SK-N-MC (cell line): ENCODE measurements around the gene IFTAP.

Experiments used
- DNase-seq: peaks from one replicate; pipeline ENCODE4 v3.0.0-alpha.2; 2011; ENCODE audit warnings: low read depth, low spot score
- H3K27ac ChIP-seq: fragments of 200-600 bp; sonication (generic); 2 replicates; pipeline ENCODE4 v1.5.1; 2016; ENCODE audit warnings: mixed run types
- H3K36me3 ChIP-seq: fragments of 200-600 bp; sonication (generic); 2 replicates; pipeline ENCODE4 v1.6.1; 2017; ENCODE audit warnings: antibody characterized with exemption, low read length, mixed read lengths; ENCODE audit not compliant: insufficient read depth
- H3K4me3 ChIP-seq: fragments of 200-600 bp; sonication (generic); 2 replicates; pipeline ENCODE4 v1.5.1; 2016
- H3K9ac ChIP-seq: fragments of 200-600 bp; sonication (generic); 2 replicates; pipeline ENCODE4 v1.8.0; 2017; ENCODE audit warnings: mixed run types, mixed read lengths; ENCODE audit not compliant: insufficient read length
- H3K9me3 ChIP-seq: fragments of 200-600 bp; sonication (generic); 2 replicates; pipeline ENCODE4 v1.6.1; 2017; ENCODE audit warnings: low read depth, mild to moderate bottlenecking, antibody characterized with exemption, low read length, moderate library complexity, mixed read lengths
- EZH2 ChIP-seq: fragments of 200-600 bp; sonication (generic); IDR thresholded peaks from one replicate; pipeline ENCODE4 v1.6.1; 2017; ENCODE audit warnings: antibody characterized with exemption
- FOXP2 ChIP-seq: optimal IDR thresholded peaks from 2 replicates; pipeline ENCODE3; 2011; ENCODE audit warnings: mild to moderate bottlenecking, moderate library complexity; ENCODE audit not compliant: insufficient read depth; ENCODE audit errors: extremely low read length, control extremely low read depth
- POLR2AphosphoS5 ChIP-seq: IDR thresholded peaks from 2 replicates; pipeline ENCODE4 v1.6.1; 2012; ENCODE audit warnings: mild to moderate bottlenecking, low read depth, low read length, borderline replicate concordance

Gene IFTAP

DNA sequence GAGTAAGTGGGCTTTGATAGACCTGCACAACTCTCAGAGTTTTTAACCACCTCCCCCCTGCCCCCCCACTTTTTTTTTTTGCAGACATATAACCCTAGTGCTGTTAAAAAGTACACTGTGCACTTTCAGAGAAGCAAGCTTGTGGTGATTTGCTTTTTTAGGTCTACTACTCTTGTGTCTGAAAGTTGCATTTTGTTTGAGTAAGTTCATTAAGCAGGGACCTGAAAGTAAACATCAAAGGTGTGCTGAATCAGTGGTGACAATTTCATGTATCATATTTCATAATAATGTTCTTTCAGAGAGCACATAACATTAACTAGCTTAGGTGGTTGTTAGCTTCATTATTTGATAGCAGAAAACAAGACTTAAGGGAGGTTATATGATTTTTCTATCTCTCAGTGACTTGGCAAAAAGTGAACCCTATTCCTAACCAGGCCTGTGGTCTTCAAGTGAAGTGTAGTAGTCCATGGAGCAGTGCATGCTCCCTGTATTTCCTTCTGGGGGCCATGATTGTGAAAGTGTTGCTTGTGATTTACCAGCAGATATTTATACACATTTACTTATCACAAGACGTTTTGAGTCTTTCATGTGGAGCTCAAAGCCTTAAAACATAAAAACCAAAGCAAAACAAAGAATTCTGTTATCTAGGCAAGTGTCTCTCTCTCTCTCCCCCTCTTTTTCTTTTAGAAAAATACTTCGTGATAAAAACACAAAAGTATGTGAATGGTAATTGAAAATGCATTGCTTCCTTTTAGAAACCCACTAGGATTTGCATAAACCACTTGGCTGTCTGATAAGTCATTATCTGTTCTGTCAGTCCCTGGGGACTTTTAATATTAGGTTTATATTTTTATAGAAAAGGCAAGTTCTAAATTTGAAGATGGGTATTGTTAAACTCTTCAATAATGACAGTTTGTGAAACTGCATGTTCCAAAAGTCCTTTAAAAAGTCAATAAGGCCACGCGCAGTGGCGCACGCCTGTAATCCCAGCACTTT, 11.2 kb downstream of the IFTAP start:
- DNase-seq: no peak
- Histone ChIP-seq H3K9me3 (no peaks in the 10 kb centered on the region), H3K27ac (no peak overlapping the region), H3K4me3 (no peak overlapping the region), H3K36me3 (no peaks in the 10 kb centered on the region), H3K9ac (no peak overlapping the region)
- TF ChIP-seq FOXP2: no peak
- TF ChIP-seq POLR2AphosphoS5: no peak
- TF ChIP-seq EZH2: no peak

DNA sequence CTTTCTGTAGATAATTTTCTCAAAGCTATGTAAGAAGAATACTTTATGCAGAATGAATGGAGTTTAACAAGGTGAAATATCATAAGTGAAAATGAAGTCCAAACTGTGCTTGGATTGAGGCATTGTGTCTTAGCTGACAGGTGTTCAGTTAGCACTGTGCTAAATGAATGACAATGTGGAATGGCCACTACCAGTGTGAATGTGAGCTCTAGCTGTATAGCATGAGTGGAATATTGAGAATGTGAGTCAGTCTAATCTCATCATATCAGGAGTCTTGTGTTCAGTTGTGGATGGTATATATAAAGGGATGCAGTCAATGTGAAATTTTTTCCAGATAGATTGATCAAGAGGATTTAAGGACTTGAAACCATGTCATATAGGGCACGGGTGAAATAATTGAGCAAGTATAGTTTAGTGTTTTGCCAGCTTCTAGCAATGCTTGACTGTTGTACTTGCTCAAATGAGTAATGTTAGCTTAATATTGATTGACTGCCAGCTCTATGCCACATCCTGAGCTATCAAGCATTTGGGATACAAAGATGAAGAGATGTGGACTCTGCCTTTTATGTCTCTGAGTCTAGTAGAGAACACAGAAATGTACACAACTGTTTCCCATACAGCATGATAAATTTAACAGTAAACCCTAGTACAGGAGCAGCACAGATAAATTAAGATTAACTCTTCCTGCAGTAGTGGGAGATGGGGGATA, 14.3 kb downstream of the IFTAP start:
- no peaks in the 10 kb centered on the region for H3K9me3 ChIP-seq

DNA sequence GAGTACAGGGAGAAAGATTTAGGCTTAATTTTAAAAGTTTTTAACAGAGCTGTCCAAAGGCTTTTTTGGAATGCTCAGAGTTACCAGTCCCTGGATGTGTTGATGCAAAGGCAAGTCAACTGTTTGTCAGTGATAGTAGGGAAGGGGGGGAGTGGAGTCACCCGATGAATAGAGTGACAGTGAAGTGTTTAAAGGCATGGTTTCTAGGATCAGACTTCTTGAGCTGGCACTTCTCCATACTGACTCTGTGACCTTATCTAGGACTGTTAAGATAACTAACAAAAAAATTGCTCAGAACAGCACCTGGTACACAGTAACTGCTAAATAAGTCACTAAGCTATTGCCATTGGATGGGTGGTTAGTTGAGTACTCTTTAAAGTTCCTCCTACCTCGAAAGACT, 15.1 kb downstream of the IFTAP start:
- no peak overlapping the region for H3K4me3 ChIP-seq
- no peak overlapping the region for H3K9ac ChIP-seq
- DNase-seq: no peak
- TF ChIP-seq FOXP2: no peak
- TF ChIP-seq POLR2AphosphoS5: no peak
- no peak for TF ChIP-seq EZH2
- no peaks in the 10 kb centered on the region for H3K36me3 ChIP-seq
- no peaks in the 10 kb centered on the region for H3K9me3 ChIP-seq
- H3K27ac ChIP-seq: no peak overlapping the region

More for the DNA sequence above, 14.3 kb downstream of the IFTAP start:
- Histone ChIP-seq H3K27ac (no peak overlapping the region), H3K4me3 (no peak overlapping the region), H3K9ac (no peak overlapping the region), H3K36me3 (no peaks in the 10 kb centered on the region)
- TF ChIP-seq FOXP2: no peak
- TF ChIP-seq POLR2AphosphoS5: no peak
- TF ChIP-seq EZH2: no peak
- DNase-seq: no peak

DNA sequence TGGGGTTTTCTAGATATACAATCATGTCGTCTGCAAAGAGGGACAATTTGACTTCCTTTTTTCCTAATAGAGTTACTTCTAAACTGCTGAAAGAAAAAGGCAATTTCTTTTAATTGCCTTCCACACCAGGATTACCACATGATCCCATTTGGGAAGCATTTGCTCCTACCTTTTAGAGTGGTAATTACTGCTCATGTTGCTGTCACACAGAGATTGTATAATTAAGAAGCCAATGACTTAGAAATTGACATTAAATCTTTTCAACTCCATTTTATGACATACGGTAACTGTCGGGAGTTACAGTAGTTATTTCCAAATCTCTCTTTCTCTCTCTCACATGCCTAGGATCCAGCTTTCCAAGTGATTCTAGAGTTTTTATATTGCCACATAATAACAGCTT, 21.5 kb downstream of the IFTAP start:
- TF ChIP-seq FOXP2 (no peak), EZH2 (no peak), POLR2AphosphoS5 (no peak)
- Histone ChIP-seq H3K9ac (no peak overlapping the region), H3K4me3 (no peak overlapping the region), H3K36me3 (no peaks in the 10 kb centered on the region), H3K9me3 (no peaks in the 10 kb centered on the region), H3K27ac (no peak overlapping the region)
- DNase-seq: no peak

DNA sequence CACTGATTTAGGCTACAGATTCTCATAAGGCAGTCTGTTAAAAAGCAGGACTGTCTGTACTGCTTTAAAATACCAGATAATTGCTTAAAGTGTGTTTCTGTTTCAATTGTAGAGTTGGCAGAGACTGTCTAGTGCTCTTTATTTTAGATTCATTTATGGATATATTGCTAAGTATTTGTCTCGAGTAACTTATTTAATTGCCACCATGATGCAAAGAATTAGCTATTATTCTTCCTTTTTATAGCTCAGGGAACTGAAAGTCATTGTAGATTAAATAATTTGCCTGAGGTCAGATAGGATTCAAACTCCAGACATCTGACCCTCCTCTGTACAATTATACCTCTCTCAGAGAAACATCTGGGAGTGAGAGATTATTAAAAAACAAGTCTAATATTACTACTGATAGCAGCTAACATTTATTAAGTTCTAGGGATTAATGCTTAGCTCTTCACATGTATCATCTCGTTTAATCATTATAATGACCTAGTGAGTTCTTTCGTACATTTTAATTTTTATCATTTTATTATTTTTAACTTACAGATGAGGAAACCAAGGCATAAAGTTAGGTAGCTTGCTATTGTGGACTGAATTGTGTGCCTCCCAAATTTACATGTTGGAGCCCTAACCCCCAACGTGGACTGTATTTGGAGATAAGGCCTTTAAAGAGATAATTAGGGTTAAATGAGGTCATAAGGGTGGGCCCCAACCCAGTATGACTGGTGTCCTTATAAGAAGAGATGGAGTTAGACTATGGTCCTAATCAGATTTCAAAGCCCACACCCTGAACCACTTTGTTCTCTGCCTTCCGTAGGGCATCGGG, 23.5 kb downstream of the IFTAP start:
- no peak for TF ChIP-seq EZH2
- TF ChIP-seq POLR2AphosphoS5: no peak
- no peak for TF ChIP-seq FOXP2
- no peak overlapping the region for H3K27ac ChIP-seq
- H3K9ac ChIP-seq: no peak overlapping the region
- no peaks in the 10 kb centered on the region for H3K36me3 ChIP-seq
- no peak for DNase-seq
- H3K4me3 ChIP-seq: no peak overlapping the region
- no peaks in the 10 kb centered on the region for H3K9me3 ChIP-seq

DNA sequence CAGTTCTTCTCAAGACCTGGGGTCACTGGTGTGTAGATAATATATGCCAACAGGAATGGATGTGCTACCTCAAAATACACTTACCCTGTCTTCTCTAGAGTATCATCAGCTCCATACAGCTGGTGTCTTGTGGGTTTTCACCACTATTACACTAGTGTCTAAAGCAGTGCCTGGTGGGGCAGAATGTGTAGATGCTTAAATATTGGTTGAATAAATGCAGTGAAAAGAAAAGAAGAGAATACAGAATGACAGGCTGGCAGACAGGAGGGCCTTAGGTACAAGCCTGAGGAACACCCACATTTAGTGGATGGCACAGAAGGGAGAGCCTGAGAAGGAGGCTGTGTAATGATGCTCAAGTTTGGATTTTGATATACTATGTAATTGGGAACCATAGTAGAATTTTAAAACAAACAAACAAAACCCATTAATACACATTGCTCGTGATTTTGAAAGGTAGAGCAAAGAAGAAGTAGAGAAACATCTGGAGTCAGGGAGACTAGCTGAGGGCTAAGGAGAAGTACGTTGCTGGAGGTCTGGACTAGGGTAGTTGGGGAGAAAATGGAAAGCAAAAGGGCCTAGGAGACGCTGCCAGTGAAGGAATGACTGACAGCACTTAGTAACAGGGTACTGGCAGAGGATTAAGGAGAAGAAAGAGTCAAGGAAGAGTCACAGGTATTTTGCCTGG, 24.2 kb downstream of the IFTAP start:
- DNase-seq: no peak
- no peak for TF ChIP-seq POLR2AphosphoS5
- no peak for TF ChIP-seq FOXP2
- Histone ChIP-seq H3K27ac (no peak overlapping the region), H3K9me3 (no peaks in the 10 kb centered on the region), H3K9ac (no peak overlapping the region), H3K36me3 (no peaks in the 10 kb centered on the region), H3K4me3 (no peak overlapping the region)

DNA sequence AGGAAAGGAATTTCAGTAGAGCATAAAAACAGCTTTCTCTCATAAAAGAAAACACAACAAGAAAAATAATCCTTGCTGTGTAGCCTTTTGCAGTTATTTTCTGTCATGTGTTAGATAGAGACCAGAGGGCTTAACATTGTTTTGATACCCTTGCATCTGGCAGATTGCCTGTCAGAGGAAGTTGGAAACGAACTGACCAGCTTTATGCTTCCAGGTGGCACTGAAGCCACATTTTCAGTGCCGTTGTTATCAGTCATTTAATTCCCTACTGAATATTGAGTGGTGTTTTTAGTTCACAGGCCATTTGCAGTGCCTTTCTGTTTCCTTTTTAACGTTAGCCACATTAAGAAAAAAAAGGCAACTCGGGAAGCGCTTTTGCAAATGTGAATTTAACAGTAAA, 25.2 kb downstream of the IFTAP start:
- TF ChIP-seq EZH2 (no peak), FOXP2 (no peak), POLR2AphosphoS5 (no peak)
- DNase-seq: no peak
- Histone ChIP-seq H3K36me3 (no peaks in the 10 kb centered on the region), H3K4me3 (no peak overlapping the region), H3K27ac (no peak overlapping the region; the same call in 1 of the 2 replicates), H3K9ac (peak overlapping the region; percentile 30), H3K9me3 (no peaks in the 10 kb centered on the region)

DNA sequence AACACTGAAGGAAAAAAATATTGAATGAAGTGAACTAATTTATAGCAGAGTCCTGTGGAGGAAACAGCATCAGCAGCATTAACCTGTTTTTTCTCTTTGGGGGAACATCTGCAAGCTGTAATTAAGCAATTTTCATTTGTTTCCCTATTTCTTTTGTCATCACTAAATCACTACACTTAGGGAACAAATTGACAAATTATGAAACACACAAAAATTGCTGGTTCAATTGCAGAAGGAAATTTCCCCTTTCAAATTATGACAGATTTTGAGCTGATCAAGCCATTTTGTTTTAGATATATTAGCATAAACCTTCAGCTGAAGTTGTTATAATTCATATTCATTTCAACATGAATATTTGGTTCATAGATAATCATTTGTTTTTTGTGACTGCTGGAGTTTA, 25.9 kb downstream of the IFTAP start:
- TF ChIP-seq EZH2 (no peak), POLR2AphosphoS5 (no peak), FOXP2 (no peak)
- no peak overlapping the region for H3K9ac ChIP-seq
- no peaks in the 10 kb centered on the region for H3K9me3 ChIP-seq
- no peak for DNase-seq
- no peak overlapping the region for H3K4me3 ChIP-seq
- H3K36me3 ChIP-seq: no peaks in the 10 kb centered on the region
- no peak overlapping the region for H3K27ac ChIP-seq
